Calu3 (cell line): ENCODE data around the gene EPX. TPM values are rescaled to one million over a fixed set of nuclear protein-coding genes. Genes with fewer than 3 reads are reported as not detected.

Experiments
- BruUV-seq: library from RNA; stranded (reverse); fragments of 400-500 nt; replicated peaks from 2 replicates; lab custom pipeline; 2021; lab: Mats Ljungman, UMichigan
- CTCF ChIA-PET: fragments of 300-600 bp; sonication (Branson Sonifier 250); formaldehyde crosslinking; loops from one replicate; lab custom pipeline; 2022; ENCODE audit warnings: antibody characterized with exemption; lab: Charles Lee
- DNase-seq: peaks from one replicate; pipeline ENCODE4 v3.0.0; 2022
- H3K27ac Mint-ChIP-seq: one replicate; pipeline ENCODE4 v1.8.0; 2022; ENCODE audit warnings: mixed read lengths; ENCODE audit not compliant: unreplicated experiment
- H3K27me3 Mint-ChIP-seq: one replicate; pipeline ENCODE4 v1.8.0; 2022; ENCODE audit warnings: mixed read lengths; ENCODE audit not compliant: unreplicated experiment
- H3K36me3 Mint-ChIP-seq: one replicate; pipeline ENCODE4 v1.8.0; 2022; ENCODE audit warnings: mild to moderate bottlenecking, moderate library complexity, mixed read lengths; ENCODE audit not compliant: insufficient read depth, unreplicated experiment
- H3K4me1 Mint-ChIP-seq: one replicate; pipeline ENCODE4 v1.8.0; 2022; ENCODE audit warnings: mild to moderate bottlenecking, low read depth, mixed read lengths; ENCODE audit not compliant: unreplicated experiment
- H3K4me3 Mint-ChIP-seq: one replicate; pipeline ENCODE4 v1.8.0; 2022; ENCODE audit warnings: mild to moderate bottlenecking, low read depth, moderate library complexity, mixed read lengths; ENCODE audit not compliant: unreplicated experiment
- H3K9me3 Mint-ChIP-seq: one replicate; pipeline ENCODE4 v1.8.0; 2022; ENCODE audit warnings: low read depth, mixed read lengths; ENCODE audit not compliant: unreplicated experiment
- CTCF ChIP-seq: fragments of 200-600 bp; IDR thresholded peaks from one replicate; pipeline ENCODE4 v1.8.0; 2022; ENCODE audit warnings: antibody characterized with exemption; ENCODE audit not compliant: unreplicated experiment
- intact Hi-C: fragments of 100-400 bp; cut with micrococcal nuclease; formaldehyde crosslinking; loops from one replicate; pipeline ENCODE4 v1.10.0; 2022; ENCODE audit not compliant: unreplicated experiment
- total RNA-seq: library from RNA; stranded (reverse); gene quantifications from 2 replicates; pipeline ENCODE4 v1.2.3, GENCODE V29; 2022

EPX gene
- total RNA-seq, 1 experiment from 2014 or later: not detected

GRCh38 chr17:58231641-58232040 is 39.1 kb downstream of the EPX start:
- no peak for DNase-seq
- CTCF ChIA-PET: no interaction called here

GRCh38 chr17:58232707-58233156 is 40.2 kb downstream of the EPX start:
- Mint-ChIP-seq H3K36me3 (no peaks in the 10 kb centered on the region), H3K4me1 (no peaks in the 10 kb centered on the region), H3K4me3 (no peak overlapping the region), H3K9me3 (no peaks in the 10 kb centered on the region), H3K27me3 (peaks cover 81% of the 10 kb centered on the region), H3K27ac (no peak overlapping the region)
- no peak for TF ChIP-seq CTCF
- intact Hi-C loops: no loop called here
- no TSS peak for BruUV-seq
- CTCF ChIA-PET: no interaction called here
- no peak for DNase-seq

More at GRCh38 chr17:58231641-58232040, 39.1 kb downstream of the EPX start:
- TF ChIP-seq CTCF: no peak
- Mint-ChIP-seq H3K36me3 (no peaks in the 10 kb centered on the region), H3K27me3 (peaks cover 82% of the 10 kb centered on the region), H3K4me3 (no peak overlapping the region), H3K27ac (no peak overlapping the region), H3K9me3 (no peaks in the 10 kb centered on the region), H3K4me1 (no peaks in the 10 kb centered on the region)
- BruUV-seq: no TSS peak
- intact Hi-C loops: no loop called here

- H3K9me3 Mint-ChIP-seq: no peaks in the 10 kb centered on the region
- no peaks in the 10 kb centered on the region for H3K4me1 Mint-ChIP-seq
- intact Hi-C loops: no loop called here
- no peak for DNase-seq
- BruUV-seq: no TSS peak
- peaks cover 80% of the 10 kb centered on the region for H3K27me3 Mint-ChIP-seq
- no peak overlapping the region for H3K27ac Mint-ChIP-seq
- no peak overlapping the region for H3K4me3 Mint-ChIP-seq
- CTCF ChIA-PET: no interaction called here
- no peaks in the 10 kb centered on the region for H3K36me3 Mint-ChIP-seq
- TF ChIP-seq CTCF: no peak
These were observed 41.0 kb downstream of the EPX start for GRCh38 chr17:58233543-58233942.

GRCh38 chr17:58234512-58234911 is 42.0 kb downstream of the EPX start:
- DNase-seq: no peak
- Mint-ChIP-seq H3K27ac (no peak overlapping the region), H3K36me3 (no peaks in the 10 kb centered on the region), H3K9me3 (no peaks in the 10 kb centered on the region), H3K4me1 (no peaks in the 10 kb centered on the region), H3K4me3 (no peak overlapping the region), H3K27me3 (peaks cover 80% of the 10 kb centered on the region)
- no peak for TF ChIP-seq CTCF
- intact Hi-C loops: no loop called here
- BruUV-seq: no TSS peak
- CTCF ChIA-PET: no interaction called here
